ENCODE measurements around the gene TARBP1.

DNA sequence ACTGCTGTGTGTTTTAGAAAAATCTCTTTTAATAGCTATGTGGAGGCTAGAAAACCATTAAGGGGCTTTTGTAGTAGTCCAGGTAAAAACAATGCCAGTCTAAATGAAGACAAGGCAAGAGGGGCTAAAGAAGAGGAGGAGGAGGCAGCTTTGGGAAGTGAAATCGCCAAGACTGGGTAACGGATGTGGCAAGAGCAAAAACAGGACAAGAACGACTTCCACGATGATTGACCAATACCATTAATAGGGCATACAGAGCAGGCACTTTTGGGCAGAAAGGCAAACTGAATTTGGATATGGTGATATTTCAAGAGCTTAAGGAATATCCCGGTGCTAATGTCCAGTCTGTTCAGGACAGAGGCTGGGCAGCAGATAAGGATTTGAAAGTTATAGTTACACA lies 83.7 kb downstream of the TARBP1 start:
- no peak for TF ChIP-seq YY1 (IDR thresholded peaks at IDR 0.05; ENCODE audit: insufficient read depth, insufficient read length)
- TF ChIP-seq ZNF274 (IDR thresholded peaks at IDR 0.05; ENCODE audit: low read depth, low read length), result no peak

Data from NT2/D1 (cell line).